IMR-90 (cell line): Measurements from ENCODE around the gene NIPAL3. TPM values are rescaled to one million over a fixed set of nuclear protein-coding genes. Genes with fewer than 3 reads are reported as not detected.
A peak's percentile ranks its signal among the peaks of the same experiment; 100 is the strongest.

Experiments
- ATAC-seq: fragments of 200-7000 bp; cut with Tn5 transposase; 2 replicates; pipeline ENCODE4 v1.9.1; 2020; ENCODE audit warnings: low read depth, mild to moderate bottlenecking, moderate library complexity
- BruUV-seq: library from RNA; stranded (reverse); fragments of 400-500 nt; replicated peaks from 2 replicates; lab custom pipeline; 2021; lab: Mats Ljungman, UMichigan
- CTCF ChIA-PET: fragments of 300-600 bp; formaldehyde crosslinking; extraction: SDS; loops from one replicate; lab custom pipeline; 2021; ENCODE audit warnings: antibody characterized with exemption; lab: Yijun Ruan, JAX
- POLR2A ChIA-PET: fragments of 300-600 bp; sonication (Branson Sonifier 250); formaldehyde crosslinking; loops from one replicate; lab custom pipeline; 2022; ENCODE audit warnings: antibody characterized with exemption; ENCODE audit not compliant: unreplicated experiment; lab: Charles Lee
- DNase-seq: peaks from one replicate; pipeline ENCODE4 v3.0.0; 2013
- H2AFZ ChIP-seq: replicated peaks from 2 replicates; pipeline ENCODE3; 2013; ENCODE audit warnings: low read length, mild to moderate bottlenecking; ENCODE audit not compliant: poor library complexity
- H2AK5ac ChIP-seq: 2 replicates; pipeline ENCODE4 v1.6.1; 2013; ENCODE audit warnings: low read depth, low read length, inconsistent platforms
- H2AK9ac ChIP-seq: replicated peaks from 2 replicates; pipeline ENCODE3; 2013; ENCODE audit warnings: mild to moderate bottlenecking, low read depth, low read length, moderate library complexity; ENCODE audit not compliant: poor library complexity
- H2BK120ac ChIP-seq: 2 replicates; pipeline ENCODE4 v1.6.1; 2013; ENCODE audit warnings: low read depth, low read length, inconsistent platforms
- H2BK15ac ChIP-seq: 3 replicates; pipeline ENCODE4 v1.6.1; 2013; ENCODE audit warnings: low read depth, low read length, inconsistent platforms
- H2BK20ac ChIP-seq: 2 replicates; pipeline ENCODE4 v1.6.1; 2013; ENCODE audit warnings: low read depth, mild to moderate bottlenecking, inconsistent platforms, low read length, moderate library complexity
- H2BK5ac ChIP-seq: 2 replicates; pipeline ENCODE4 v1.6.1; 2013; ENCODE audit warnings: mild to moderate bottlenecking, low read depth, low read length, inconsistent platforms; ENCODE audit not compliant: poor library complexity, severe bottlenecking
- H3K14ac ChIP-seq: replicated peaks from 2 replicates; pipeline ENCODE4 v1.6.1; 2013; ENCODE audit warnings: low read depth, low read length, inconsistent platforms
- H3K18ac ChIP-seq: 2 replicates; pipeline ENCODE4 v1.6.1; 2013; ENCODE audit warnings: low read depth, low read length, control low read depth
- H3K23ac ChIP-seq: 2 replicates; pipeline ENCODE4 v1.6.1; 2013; ENCODE audit warnings: low read depth, low read length, inconsistent platforms
- H3K27ac ChIP-seq: 2 replicates; pipeline ENCODE4 v1.5.1; 2013; ENCODE audit warnings: mild to moderate bottlenecking, control low read depth, low read length; ENCODE audit not compliant: insufficient read depth
- H3K27me3 ChIP-seq: 2 replicates; pipeline ENCODE4 v1.6.1; 2013; ENCODE audit warnings: low read length; ENCODE audit not compliant: control insufficient read depth, insufficient read depth
- H3K36me3 ChIP-seq: 2 replicates; pipeline ENCODE4 v1.6.1; 2013; ENCODE audit warnings: low read length, mixed read lengths; ENCODE audit not compliant: control insufficient read depth, insufficient read depth
- H3K4ac ChIP-seq: 2 replicates; pipeline ENCODE4 v1.6.1; 2013; ENCODE audit warnings: low read depth, low read length, inconsistent platforms
- H3K4me1 ChIP-seq: 2 replicates; pipeline ENCODE4 v1.6.1; 2013; ENCODE audit warnings: low read length, mixed read lengths; ENCODE audit not compliant: control insufficient read depth, insufficient read depth
- H3K4me2 ChIP-seq: 2 replicates; pipeline ENCODE4 v1.6.1; 2013; ENCODE audit warnings: low read depth, mild to moderate bottlenecking, control low read depth, low read length, moderate library complexity
- H3K4me3 ChIP-seq: 2 replicates; pipeline ENCODE4 v1.5.1; 2013; ENCODE audit warnings: low read depth, mild to moderate bottlenecking, control low read depth, low read length, moderate library complexity; ENCODE audit not compliant: insufficient read depth
- H3K56ac ChIP-seq: 2 replicates; pipeline ENCODE4 v1.6.1; 2013; ENCODE audit warnings: low read length, inconsistent platforms; ENCODE audit not compliant: insufficient read depth; ENCODE audit errors: extremely low read depth
- H3K79me1 ChIP-seq, 2 experiments: 2 replicates each; pipeline ENCODE4 v1.6.1; 2013; ENCODE audit warnings: low read length in 2 of 2, inconsistent platforms in 1 of 2, low read depth in 1 of 2
- H3K9ac ChIP-seq: 2 replicates; pipeline ENCODE4 v1.6.1; 2013; ENCODE audit warnings: low read depth, low read length, control low read depth
- H3K9me1 ChIP-seq: 2 replicates; pipeline ENCODE4 v1.6.1; 2013; ENCODE audit warnings: low read length, inconsistent platforms; ENCODE audit not compliant: insufficient read depth
- H3K9me3 ChIP-seq: 2 replicates; pipeline ENCODE4 v1.6.1; 2013; ENCODE audit warnings: low read length; ENCODE audit not compliant: control insufficient read depth, insufficient read depth
- H4K20me1 ChIP-seq: 2 replicates; pipeline ENCODE4 v1.6.1; 2013; ENCODE audit warnings: low read length, inconsistent platforms; ENCODE audit not compliant: insufficient read depth
- H4K5ac ChIP-seq: 2 replicates; pipeline ENCODE4 v1.6.1; 2013; ENCODE audit warnings: mild to moderate bottlenecking, low read depth, low read length, control low read depth
- H4K8ac ChIP-seq, 2 experiments: 2 replicates each; pipeline ENCODE4 v1.6.1; 2013; ENCODE audit warnings: low read depth in 2 of 2, low read length in 2 of 2, control low read depth in 1 of 2, inconsistent platforms in 1 of 2
- H4K91ac ChIP-seq: 2 replicates; pipeline ENCODE4 v1.6.1; 2013; ENCODE audit warnings: low read depth, low read length, inconsistent platforms; ENCODE audit not compliant: insufficient read depth
- BHLHE40 ChIP-seq: fragments of 150-350 bp; IDR thresholded peaks from 2 replicates; pipeline ENCODE4 v1.6.1; 2016; ENCODE audit warnings: mild to moderate bottlenecking, low read depth, low read length
- CEBPB ChIP-seq: IDR thresholded peaks from 2 replicates; pipeline ENCODE4 v1.6.1; 2012; ENCODE audit warnings: low read depth, low read length, improper control_type of control experiment
- CHD1 ChIP-seq: IDR thresholded peaks from 2 replicates; pipeline ENCODE4 v1.6.1; 2012; ENCODE audit warnings: low read depth, low read length, improper control_type of control experiment
- CTCF ChIP-seq: conservative IDR thresholded peaks from 2 replicates; pipeline ENCODE4 v1.5.1; 2012; ENCODE audit warnings: mild to moderate bottlenecking, low read depth, low read length, improper control_type of control experiment
- ELK1 ChIP-seq: fragments of 150-350 bp; IDR thresholded peaks from 2 replicates; pipeline ENCODE4 v1.6.1; 2016; ENCODE audit warnings: low read depth, mild to moderate bottlenecking, low read length, moderate library complexity, borderline replicate concordance
- FOS ChIP-seq: fragments of 150-350 bp; IDR thresholded peaks from 2 replicates; pipeline ENCODE4 v1.6.1; 2016; ENCODE audit warnings: low read depth, low read length
- MAFK ChIP-seq: IDR thresholded peaks from 2 replicates; pipeline ENCODE4 v1.6.1; 2012; ENCODE audit warnings: low read depth, low read length, improper control_type of control experiment
- MAZ ChIP-seq: IDR thresholded peaks from 2 replicates; pipeline ENCODE4 v1.6.1; 2012; ENCODE audit warnings: low read depth, mild to moderate bottlenecking, low read length, improper control_type of control experiment, moderate library complexity, borderline replicate concordance
- MXI1 ChIP-seq: IDR thresholded peaks from 2 replicates; pipeline ENCODE4 v1.6.1; 2012; ENCODE audit warnings: low read depth, mild to moderate bottlenecking, low read length, moderate library complexity, borderline replicate concordance
- NFE2L2 ChIP-seq: fragments of 150-350 bp; IDR thresholded peaks from 2 replicates; pipeline ENCODE4 v1.6.1; 2016; ENCODE audit warnings: low read depth, mild to moderate bottlenecking, low read length
- POLR2A ChIP-seq: IDR thresholded peaks from 2 replicates; pipeline ENCODE4 v1.6.1; 2012; ENCODE audit warnings: mild to moderate bottlenecking, low read depth, low read length
- RAD21 ChIP-seq: IDR thresholded peaks from 2 replicates; pipeline ENCODE4 v1.6.1; 2012; ENCODE audit warnings: low read length, improper control_type of control experiment
- RCOR1 ChIP-seq: IDR thresholded peaks from 2 replicates; pipeline ENCODE4 v1.6.1; 2012; ENCODE audit warnings: mild to moderate bottlenecking, low read length, improper control_type of control experiment; ENCODE audit not compliant: insufficient replicate concordance
- RFX5 ChIP-seq: IDR thresholded peaks from 2 replicates; pipeline ENCODE4 v1.8.0; 2012; ENCODE audit warnings: low read depth, mild to moderate bottlenecking, low read length, moderate library complexity
- SMC3 ChIP-seq: fragments of 150-350 bp; IDR thresholded peaks from 2 replicates; pipeline ENCODE4 v1.6.1; 2016; ENCODE audit warnings: low read depth, mild to moderate bottlenecking, antibody characterized with exemption, low read length, moderate library complexity
- USF2 ChIP-seq: fragments of 150-350 bp; IDR thresholded peaks from 2 replicates; pipeline ENCODE4 v1.6.1; 2017; ENCODE audit warnings: mild to moderate bottlenecking, antibody characterized with exemption, low read length, low read depth
- WGBS, 2 experiments: methylation state at CpG; one replicate each; pipeline versions ENCODE4 v1.1.5 to v1.1.7; 2013; ENCODE audit warnings: missing lambda C conversion rate in 2 of 2; ENCODE audit not compliant: insufficient read length in 1 of 2; ENCODE audit errors: extremely low coverage in 2 of 2; 5-methylcytosine and 5-hydroxymethylcytosine counted together
- dilution Hi-C: fragments of 300-500 bp; cut with HindIII; formaldehyde crosslinking; loops from one replicate; pipeline ENCODE4 v1.14.3; 2018; ENCODE audit warnings: low sequenced_read_pairs; ENCODE audit not compliant: unreplicated experiment
- in situ Hi-C: fragments of 300-500 bp; cut with MboI; formaldehyde crosslinking; loops from 3 replicates; pipeline ENCODE4 v1.14.3; 2019; ENCODE audit warnings: low sequenced_read_pairs, inconsistent platforms, mixed read lengths
- intact Hi-C: fragments of 100-400 bp; cut with micrococcal nuclease; formaldehyde crosslinking; loops from 2 replicates; pipeline ENCODE4 v1.10.0; 2022
- polyA plus RNA-seq, 3 experiments: library from polyadenylated mRNA; depleted of rRNA; stranded (reverse); fragments of >200 nt; gene quantifications; 2 replicates each; pipeline ENCODE4 v1.2.3, GENCODE V29; 2012; ENCODE audit warnings: low replicate concordance in 1 of 3
- total RNA-seq: library from RNA; depleted of rRNA; stranded (reverse); fragments of >200 nt; gene quantifications from 2 replicates; pipeline ENCODE4 v1.2.3, GENCODE V29; 2012

Gene NIPAL3
- total and polyA plus RNA-seq, 2 of the 4 experiments (the other 2 are of a cell fraction): 55.0 to 123 TPM

- no peak overlapping the region for H2AFZ ChIP-seq
- no peak overlapping the region for H3K56ac ChIP-seq
- H3K23ac ChIP-seq: no peak overlapping the region
- H3K79me1 ChIP-seq: peaks cover 19 to 45% of the 10 kb centered on the region in 2 experiments
- no TSS peak for BruUV-seq
- H3K27ac ChIP-seq: no peak overlapping the region
- DNase-seq (no peak), ATAC-seq (no peak)
- intact Hi-C loops (loop anchor here (10.0 kb wide), 1 partner anchor 334 kb away; the partner anchor contains the start of gene CLIC4), in situ Hi-C loops (no loop called here), dilution Hi-C loops (no loop called here)
- H3K4me2 ChIP-seq: no peak overlapping the region
- H2BK20ac ChIP-seq: peak overlapping the region; percentile 16; the same call in 1 of the 2 replicates
- H3K36me3 ChIP-seq: no peaks in the 10 kb centered on the region
- peaks cover 3% of the 10 kb centered on the region; the same call in 1 of the 2 replicates for H3K9me3 ChIP-seq
- TF ChIP-seq CHD1: no peak
- no peak for TF ChIP-seq BHLHE40
- TF ChIP-seq MAZ: no peak
- TF ChIP-seq ELK1: no peak
- no peak for TF ChIP-seq CTCF
- no peak for TF ChIP-seq USF2
- TF ChIP-seq FOS: no peak
- no peak for TF ChIP-seq SMC3
- TF ChIP-seq POLR2A: no peak
- no peak for TF ChIP-seq RFX5
- no peak for TF ChIP-seq MXI1
- TF ChIP-seq RAD21: no peak
- TF ChIP-seq RCOR1: no peak
- TF ChIP-seq NFE2L2: no peak
- TF ChIP-seq CEBPB: no peak
- no peak for TF ChIP-seq MAFK
- peak overlapping the region; percentile 16; the same call in 1 of the 2 replicates for H2BK120ac ChIP-seq
- no CpG with 5 or more reads among the region's 7 CpGs for WGBS, 2 experiments
- H2AK9ac ChIP-seq: no peak overlapping the region
- H3K4me1 ChIP-seq: peaks cover 2% of the 10 kb centered on the region; the same call in 1 of the 2 replicates
- H3K9me1 ChIP-seq: peaks cover 9% of the 10 kb centered on the region
- H3K27me3 ChIP-seq: no peaks in the 10 kb centered on the region
- 0 out of 4 replicates have a peak overlapping the region, but pooled peaks of 1 of the 2 experiments have one; percentile 12 for H4K8ac ChIP-seq
- ChIA-PET POLR2A (no interaction called here), CTCF (no interaction called here)
- no peaks in the 10 kb centered on the region for H4K20me1 ChIP-seq
- H3K14ac ChIP-seq: 0 out of 2 replicates have a peak overlapping the region, but pooled peaks have one; percentile 27
- H2BK15ac ChIP-seq: peak overlapping the region; percentile 55; the same call in 1 of the 3 replicates
- no peak overlapping the region for H3K4me3 ChIP-seq
- H2BK5ac ChIP-seq: peak overlapping the region; percentile 46
- H2AK5ac ChIP-seq: peak overlapping the region; percentile 59
- H4K91ac ChIP-seq: 0 out of 2 replicates have a peak overlapping the region, but pooled peaks have one; percentile 6
- H4K5ac ChIP-seq: no peak overlapping the region
- peak overlapping the region; percentile 27; the same call in 1 of the 2 replicates for H3K18ac ChIP-seq
- H3K9ac ChIP-seq: no peak overlapping the region
- H3K4ac ChIP-seq: peak overlapping the region; percentile 14
Observed at GRCh38 chr1:24410750-24411149, 4.9 kb upstream of the NIPAL3 start.
